Rectal smooth muscle tissue (tissue), 1 donor: ENCODE results near the gene BCL11A.
A peak's percentile ranks its signal among the peaks of the same experiment; 100 is the strongest.

Source experiments
- H3K27ac ChIP-seq: one replicate; pipeline ENCODE4 v1.7.0; 2013; ENCODE audit warnings: low read depth, low read length, inconsistent platforms
- H3K27me3 ChIP-seq: one replicate; pipeline ENCODE4 v1.7.0; 2013; ENCODE audit warnings: low read length; ENCODE audit not compliant: control insufficient read depth, insufficient read depth
- H3K36me3 ChIP-seq: one replicate; pipeline ENCODE4 v1.7.0; 2013; ENCODE audit warnings: low read length; ENCODE audit not compliant: control insufficient read depth, insufficient read depth
- H3K4me1 ChIP-seq: one replicate; pipeline ENCODE4 v1.7.0; 2013; ENCODE audit warnings: low read length; ENCODE audit not compliant: control insufficient read depth, insufficient read depth
- H3K4me3 ChIP-seq: one replicate; pipeline ENCODE4 v1.7.0; 2013; ENCODE audit warnings: low read length
- H3K9ac ChIP-seq: one replicate; pipeline ENCODE4 v1.7.0; 2013; ENCODE audit warnings: low read length

The BCL11A gene

GRCh38 chr2:60538101-60538500 lies 15.4 kb downstream of the BCL11A start:
- Histone ChIP-seq H3K4me3 (no peak overlapping the region), H3K36me3 (no peaks in the 10 kb centered on the region), H3K4me1 (peaks cover 30% of the 10 kb centered on the region), H3K27me3 (no peaks in the 10 kb centered on the region), H3K27ac (no peak overlapping the region), H3K9ac (no peak overlapping the region)

DNA sequence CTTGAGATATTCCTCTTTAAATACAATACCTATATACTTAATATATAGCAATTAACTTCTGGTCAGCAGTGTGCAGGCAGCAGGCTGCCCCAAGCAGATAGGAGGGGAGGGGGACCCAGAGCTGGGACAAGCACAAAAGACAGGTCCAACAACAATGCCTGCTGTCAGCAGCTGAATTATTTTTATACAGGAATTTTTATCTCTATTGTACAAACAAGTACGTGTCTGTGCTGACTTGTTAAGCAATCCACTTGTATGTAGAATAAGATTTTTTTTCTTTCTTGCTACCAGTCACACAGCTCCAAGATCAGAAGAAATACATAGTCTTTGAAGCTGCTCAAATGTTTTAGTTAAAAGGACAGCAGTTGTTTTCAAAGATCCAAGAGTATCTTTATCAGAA lies 16.7 kb downstream of the BCL11A start:
- Histone ChIP-seq H3K9ac (no peak overlapping the region), H3K4me1 (peaks cover 41% of the 10 kb centered on the region), H3K4me3 (no peak overlapping the region), H3K27ac (no peak overlapping the region), H3K27me3 (no peaks in the 10 kb centered on the region), H3K36me3 (no peaks in the 10 kb centered on the region)

DNA sequence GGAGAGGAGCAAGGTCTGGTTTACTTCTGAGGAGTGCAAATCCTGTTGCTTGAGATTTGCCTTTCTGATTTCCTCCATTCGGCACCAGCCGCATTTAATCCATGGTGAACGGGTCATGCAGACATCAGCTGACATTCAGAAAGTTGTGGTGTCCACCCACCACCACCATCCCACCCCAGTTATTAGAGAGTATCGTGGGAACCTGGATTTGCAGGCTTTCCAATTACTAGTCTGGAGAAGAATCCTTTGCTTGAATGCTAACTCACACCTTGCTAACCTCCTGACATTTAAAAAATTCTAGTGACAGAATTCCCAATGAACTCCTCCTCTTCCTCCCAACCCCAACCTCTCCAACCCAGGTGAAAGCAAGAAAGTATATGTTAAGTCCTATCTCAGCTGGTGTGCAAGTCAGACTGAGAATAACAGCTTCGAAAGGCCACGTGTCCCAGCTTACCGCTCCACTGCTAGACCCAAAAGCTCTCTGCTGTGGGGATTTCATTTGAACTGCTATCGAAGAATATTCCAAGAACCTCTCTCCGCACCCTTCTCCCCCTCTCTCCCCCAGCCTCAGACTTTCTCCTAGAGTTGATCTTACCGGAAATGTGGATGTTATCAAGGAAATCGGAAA lies 17.7 kb downstream of the BCL11A start:
- Histone ChIP-seq H3K9ac (no peak overlapping the region), H3K27ac (peak overlapping the region; percentile 58), H3K27me3 (no peaks in the 10 kb centered on the region), H3K4me3 (no peak overlapping the region), H3K4me1 (peaks cover 40% of the 10 kb centered on the region), H3K36me3 (no peaks in the 10 kb centered on the region)

DNA sequence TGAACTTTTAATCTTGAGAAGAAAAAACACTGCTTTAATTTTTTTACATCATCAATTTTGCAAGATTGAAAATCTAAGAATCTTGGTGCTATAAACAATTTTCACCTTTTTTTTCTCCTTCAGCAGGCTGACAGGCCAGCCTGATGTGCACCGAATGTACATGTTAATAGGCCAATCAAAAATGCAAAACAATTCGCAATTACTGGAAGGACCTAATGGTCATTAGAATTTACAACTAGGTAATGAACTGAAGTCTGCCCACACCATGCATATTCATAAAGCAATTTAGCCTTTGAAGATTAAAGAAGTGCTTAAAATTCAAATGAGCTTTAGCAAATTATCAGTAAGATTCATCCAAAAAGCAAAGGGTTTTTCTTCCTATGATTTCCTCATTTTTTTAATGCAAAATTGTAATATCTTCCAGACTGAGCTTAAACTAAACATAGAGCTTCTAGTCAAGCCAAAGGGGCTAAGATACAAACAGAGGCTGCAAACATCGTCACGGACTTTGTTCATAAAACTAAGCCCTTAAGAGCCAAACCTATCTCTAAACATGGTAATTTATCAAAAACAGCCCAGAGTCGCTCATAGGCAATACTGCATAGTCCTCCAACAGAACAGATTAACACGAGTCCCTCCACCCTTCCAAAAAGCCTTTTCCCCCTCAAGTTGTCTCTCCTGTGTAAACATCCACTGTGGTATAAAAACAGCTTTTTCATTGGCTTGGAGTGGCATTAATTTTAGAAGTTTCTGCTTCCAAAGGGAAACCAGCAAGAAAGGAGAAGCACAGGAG lies 18.4 kb downstream of the BCL11A start:
- no peak overlapping the region for H3K9ac ChIP-seq
- no peak overlapping the region for H3K4me3 ChIP-seq
- H3K4me1 ChIP-seq, result peaks cover 41% of the 10 kb centered on the region
- H3K27ac ChIP-seq, result peak overlapping the region; percentile 58
- H3K27me3 ChIP-seq, result no peaks in the 10 kb centered on the region
- no peaks in the 10 kb centered on the region for H3K36me3 ChIP-seq

DNA sequence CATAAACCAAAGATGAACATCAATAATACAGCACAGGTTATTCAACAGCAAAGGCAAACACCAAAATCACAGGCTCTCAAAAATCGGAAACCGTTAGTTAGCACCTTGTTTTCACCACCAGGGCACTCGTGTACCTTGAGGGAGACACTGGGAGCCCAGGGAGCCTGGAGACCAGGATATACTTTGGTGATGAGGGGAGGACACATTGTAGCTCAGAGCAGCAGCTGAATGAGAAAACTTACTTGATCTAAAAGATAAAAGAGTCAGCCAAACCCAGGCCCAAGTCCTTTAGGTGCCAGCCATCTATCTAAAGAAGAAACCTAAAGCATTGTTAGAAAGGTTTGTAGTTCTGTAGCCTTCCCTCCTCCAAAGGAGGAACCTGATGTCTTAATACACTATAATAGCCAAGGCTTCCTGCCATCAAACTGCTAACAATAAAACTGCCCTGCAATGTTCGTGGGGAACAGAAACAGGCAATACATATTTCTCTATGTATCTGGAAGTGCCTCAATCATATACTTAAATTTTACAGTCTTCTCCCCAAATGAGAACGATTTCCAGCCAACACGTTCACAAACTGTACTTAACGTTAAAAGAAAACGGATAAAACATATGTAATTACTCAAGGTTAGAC lies 19.3 kb downstream of the BCL11A start:
- peak overlapping the region; percentile 79 for H3K27ac ChIP-seq

DNA sequence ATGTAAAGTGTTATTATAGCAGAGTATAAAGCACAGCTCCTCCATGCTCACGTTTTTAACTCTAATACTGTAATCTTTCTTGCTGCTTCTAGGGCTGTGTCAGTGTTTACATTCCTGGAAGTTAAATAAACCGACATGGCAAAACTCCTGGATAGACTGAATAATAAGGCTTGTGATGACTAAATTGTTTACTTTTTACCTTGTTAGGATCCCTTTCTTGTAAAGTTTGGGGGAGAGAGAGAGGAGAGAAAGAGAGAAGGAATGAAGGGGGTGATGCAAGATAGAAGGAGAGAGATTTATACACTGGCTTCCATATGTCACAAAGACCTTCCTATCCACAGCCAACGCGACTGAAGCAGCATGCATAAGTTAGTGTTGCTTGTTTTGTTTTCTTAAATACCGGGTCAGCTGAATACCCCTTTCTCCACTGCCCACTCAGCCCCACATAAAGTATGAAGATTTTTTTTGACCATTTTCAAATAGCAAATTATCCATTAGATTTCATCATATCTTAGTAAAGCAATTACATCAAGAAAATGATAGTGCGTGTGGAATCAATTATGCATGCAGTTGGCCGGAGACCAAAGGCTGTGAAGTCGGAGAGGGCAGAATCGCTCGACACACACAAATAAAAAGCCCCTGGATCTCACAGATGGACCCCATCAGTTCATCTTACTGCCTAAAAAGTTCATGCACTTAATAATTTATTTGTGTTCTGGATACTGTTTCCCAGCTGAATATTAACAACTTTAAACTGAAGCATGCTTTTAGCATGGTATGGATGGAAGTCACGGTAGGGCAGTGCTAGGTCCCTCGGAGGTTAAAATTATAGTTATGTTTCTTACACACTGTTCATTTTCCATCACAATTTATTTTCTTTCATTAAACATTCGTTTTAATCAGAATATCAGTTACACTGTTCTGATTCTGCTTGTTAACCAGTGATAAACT lies 20.1 kb downstream of the BCL11A start:
- no peaks in the 10 kb centered on the region for H3K27me3 ChIP-seq
- peaks cover 50% of the 10 kb centered on the region for H3K4me1 ChIP-seq
- no peak overlapping the region for H3K4me3 ChIP-seq
- peak overlapping the region; percentile 79 for H3K27ac ChIP-seq
- no peaks in the 10 kb centered on the region for H3K36me3 ChIP-seq
- H3K9ac ChIP-seq, result peak overlapping the region; percentile 6

More for the DNA sequence above, 19.3 kb downstream of the BCL11A start:
- Histone ChIP-seq H3K36me3 (no peaks in the 10 kb centered on the region), H3K9ac (no peak overlapping the region), H3K27me3 (no peaks in the 10 kb centered on the region), H3K4me1 (peaks cover 42% of the 10 kb centered on the region), H3K4me3 (peak overlapping the region; percentile 34)

DNA sequence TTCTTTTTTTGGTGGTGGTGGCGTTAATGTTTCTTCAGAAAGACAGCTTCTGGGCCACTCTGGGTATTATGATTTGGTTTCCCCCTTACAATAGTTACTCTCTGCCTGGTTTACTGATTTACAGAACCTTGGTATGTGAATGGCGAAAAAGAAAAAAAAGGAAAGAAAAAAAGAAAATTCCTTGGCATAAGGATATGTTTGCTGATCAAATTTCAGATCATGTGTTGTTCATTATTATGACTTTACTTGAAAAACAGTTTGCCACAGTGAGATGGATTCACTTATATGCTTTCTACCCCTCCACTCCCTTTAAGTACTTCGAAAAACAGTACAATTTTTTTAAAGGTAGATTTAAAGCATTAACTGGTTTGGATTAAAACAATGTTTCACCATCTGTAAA lies 21.0 kb downstream of the BCL11A start:
- peaks cover 52% of the 10 kb centered on the region for H3K4me1 ChIP-seq
- no peaks in the 10 kb centered on the region for H3K27me3 ChIP-seq
- H3K4me3 ChIP-seq, result no peak overlapping the region
- H3K9ac ChIP-seq, result no peak overlapping the region
- no peaks in the 10 kb centered on the region for H3K36me3 ChIP-seq
- H3K27ac ChIP-seq, result peak overlapping the region; percentile 79

GRCh38 chr2:60531701-60532133 lies 21.7 kb downstream of the BCL11A start:
- Histone ChIP-seq H3K4me1 (peaks cover 52% of the 10 kb centered on the region), H3K9ac (no peak overlapping the region), H3K27me3 (no peaks in the 10 kb centered on the region), H3K36me3 (no peaks in the 10 kb centered on the region), H3K4me3 (peak overlapping the region; percentile 30), H3K27ac (peak overlapping the region; percentile 65)

GRCh38 chr2:60530660-60531281 lies 22.7 kb downstream of the BCL11A start:
- Histone ChIP-seq H3K27me3 (no peaks in the 10 kb centered on the region), H3K9ac (no peak overlapping the region), H3K36me3 (no peaks in the 10 kb centered on the region), H3K27ac (peak overlapping the region; percentile 51), H3K4me1 (peaks cover 48% of the 10 kb centered on the region), H3K4me3 (peak overlapping the region; percentile 35)

GRCh38 chr2:60529785-60530627 lies 23.4 kb downstream of the BCL11A start:
- peak overlapping the region; percentile 22 for H3K4me3 ChIP-seq
- no peak overlapping the region for H3K9ac ChIP-seq
- H3K4me1 ChIP-seq, result peaks cover 43% of the 10 kb centered on the region
- no peaks in the 10 kb centered on the region for H3K36me3 ChIP-seq
- H3K27ac ChIP-seq, result no peak overlapping the region
- no peaks in the 10 kb centered on the region for H3K27me3 ChIP-seq
